HEK293 (cell line): ENCODE data around the gene FUT4.

Experiments used
- CTCF ChIP-seq: fragments of 450-650 bp; formaldehyde crosslinking; IDR thresholded peaks from 2 replicates; pipeline ENCODE4 v1.5.1; 2016; ENCODE audit warnings: missing biosample characterization, missing genetic modification characterization
- MZF1 ChIP-seq: fragments of 450-650 bp; formaldehyde crosslinking; IDR thresholded peaks from 2 replicates; pipeline ENCODE4 v1.5.1; 2017; ENCODE audit warnings: missing biosample characterization, missing genetic modification characterization, borderline replicate concordance
- TCF7L2 ChIP-seq: IDR thresholded peaks from 2 replicates; pipeline ENCODE4 v1.6.1; 2011; ENCODE audit warnings: low read depth, mild to moderate bottlenecking, inconsistent platforms, low read length, moderate library complexity, borderline replicate concordance
- YY1 ChIP-seq: fragments of 450-650 bp; formaldehyde crosslinking; IDR thresholded peaks from 2 replicates; pipeline ENCODE4 v1.5.1; 2018; ENCODE audit warnings: missing biosample characterization, missing genetic modification characterization
- ZBTB7A ChIP-seq: fragments of 450-650 bp; formaldehyde crosslinking; IDR thresholded peaks from 2 replicates; pipeline ENCODE4 v1.5.1; 2016; ENCODE audit warnings: low read depth, missing biosample characterization, missing genetic modification characterization
- ZBTB8A ChIP-seq: fragments of 450-650 bp; formaldehyde crosslinking; IDR thresholded peaks from 2 replicates; pipeline ENCODE4 v1.5.1; 2016; ENCODE audit warnings: missing biosample characterization, missing genetic modification characterization
- ZFP41 ChIP-seq: fragments of 450-650 bp; formaldehyde crosslinking; IDR thresholded peaks from 2 replicates; pipeline ENCODE4 v1.5.1; 2016; ENCODE audit warnings: missing biosample characterization, missing genetic modification characterization, borderline replicate concordance
- ZNF114 ChIP-seq: fragments of 450-650 bp; formaldehyde crosslinking; IDR thresholded peaks from 2 replicates; pipeline ENCODE4 v1.5.0; 2017; ENCODE audit warnings: missing biosample characterization, missing genetic modification characterization
- ZNF138 ChIP-seq: fragments of 450-650 bp; formaldehyde crosslinking; IDR thresholded peaks from 2 replicates; pipeline ENCODE4 v1.5.1; 2016; ENCODE audit warnings: missing biosample characterization, missing genetic modification characterization, borderline replicate concordance
- ZNF311 ChIP-seq: fragments of 450-650 bp; formaldehyde crosslinking; IDR thresholded peaks from 2 replicates; pipeline ENCODE4 v1.5.1; 2017; ENCODE audit warnings: missing biosample characterization, missing genetic modification characterization, borderline replicate concordance
- ZNF404 ChIP-seq: fragments of 450-650 bp; formaldehyde crosslinking; IDR thresholded peaks from 2 replicates; pipeline ENCODE4 v1.5.1; 2017; ENCODE audit warnings: missing biosample characterization, missing genetic modification characterization
- ZNF518A ChIP-seq: fragments of 450-650 bp; formaldehyde crosslinking; conservative IDR thresholded peaks from 2 replicates; pipeline ENCODE4 v1.5.1; 2016; ENCODE audit warnings: low read depth, missing biosample characterization, missing genetic modification characterization
- ZNF670 ChIP-seq: fragments of 450-650 bp; formaldehyde crosslinking; IDR thresholded peaks from 2 replicates; pipeline ENCODE4 v1.5.1; 2016; ENCODE audit warnings: missing biosample characterization, missing genetic modification characterization, low read depth
- ZXDB ChIP-seq: fragments of 450-650 bp; formaldehyde crosslinking; IDR thresholded peaks from 2 replicates; pipeline ENCODE4 v1.5.1; 2016; ENCODE audit warnings: missing biosample characterization, missing genetic modification characterization

GRCh38 chr11:94533206-94533605 lies 10.5 kb upstream of the FUT4 start:
- TF ChIP-seq YY1 (tag by site-specific recombination): no peak
- TF ChIP-seq CTCF (tag by site-specific recombination): no peak
- TF ChIP-seq ZNF138 (tag by site-specific recombination): no peak
- TF ChIP-seq ZNF114 (tag by site-specific recombination): no peak
- no peak for TF ChIP-seq TCF7L2
- TF ChIP-seq ZFP41 (tag by site-specific recombination): no peak
- no peak for TF ChIP-seq ZBTB7A (tag by site-specific recombination)
- TF ChIP-seq ZNF670 (tag by site-specific recombination): no peak
- TF ChIP-seq ZBTB8A (tag by site-specific recombination): no peak
- no peak for TF ChIP-seq ZNF311
- no peak for TF ChIP-seq ZNF518A
- TF ChIP-seq MZF1 (tag by site-specific recombination): no peak
- no peak for TF ChIP-seq ZNF404 (tag by site-specific recombination)
- no peak for TF ChIP-seq ZXDB (tag by site-specific recombination)
